Neuronal stem cell (in vitro differentiated cells): ENCODE data around the gene MISP.
"Not testable (repeated sequence)": the region's sequence is repeated elsewhere in the genome, so short reads cannot be mapped to it uniquely, and the experiment has no call there.

Source experiments
- DNase-seq: peaks from one replicate; pipeline ENCODE4 v3.0.0-alpha.2; 2013; ENCODE audit warnings: low spot score
- H2AFZ ChIP-seq: one replicate; pipeline ENCODE4 v1.6.1; 2013; ENCODE audit warnings: mild to moderate bottlenecking, low read length, inconsistent platforms
- H2AK5ac ChIP-seq: 2 replicates; pipeline ENCODE4 v1.6.1; 2013; ENCODE audit warnings: low read depth, mild to moderate bottlenecking, inconsistent platforms, low read length, moderate library complexity, mixed read lengths
- H2BK120ac ChIP-seq: 2 replicates; pipeline ENCODE4 v1.6.1; 2013; ENCODE audit warnings: low read depth, mild to moderate bottlenecking, inconsistent platforms, low read length, moderate library complexity, mixed read lengths
- H2BK12ac ChIP-seq: one replicate; pipeline ENCODE4 v1.6.1; 2013; ENCODE audit warnings: low read length, inconsistent platforms
- H2BK15ac ChIP-seq: 2 replicates; pipeline ENCODE4 v1.6.1; 2013; ENCODE audit warnings: mild to moderate bottlenecking, low read length, inconsistent platforms, mixed read lengths
- H2BK5ac ChIP-seq: one replicate; pipeline ENCODE4 v1.6.1; 2013; ENCODE audit warnings: inconsistent platforms, mild to moderate bottlenecking, low read length, moderate library complexity
- H3K14ac ChIP-seq: one replicate; pipeline ENCODE4 v1.6.1; 2013; ENCODE audit warnings: low read length, inconsistent platforms
- H3K18ac ChIP-seq: 2 replicates; pipeline ENCODE4 v1.6.1; 2013; ENCODE audit warnings: low read length, inconsistent platforms
- H3K23ac ChIP-seq: 2 replicates; pipeline ENCODE4 v1.6.1; 2013; ENCODE audit warnings: low read depth, mild to moderate bottlenecking, mixed read lengths, low read length, inconsistent platforms; ENCODE audit not compliant: poor library complexity
- H3K27ac ChIP-seq: replicated peaks from 3 replicates; pipeline ENCODE4 v1.5.1; 2013; ENCODE audit warnings: low read length, inconsistent platforms
- H3K27me3 ChIP-seq, 3 experiments: 2 replicates each; pipeline ENCODE4 v1.6.1; 2013; ENCODE audit warnings: low read length in 3 of 3, mild to moderate bottlenecking in 2 of 3, inconsistent platforms in 1 of 3, low read depth in 1 of 3, mixed read lengths in 1 of 3, moderate library complexity in 1 of 3; ENCODE audit not compliant: control insufficient read depth in 3 of 3, insufficient read depth in 3 of 3
- H3K36me3 ChIP-seq, 2 donors: replicated peaks in 1 of 2; 2 replicates each; pipeline ENCODE4 v1.6.1; 2013; ENCODE audit warnings: low read length in 2 of 2; ENCODE audit not compliant: control insufficient read depth in 2 of 2, insufficient read depth in 2 of 2
- H3K4ac ChIP-seq: 2 replicates; pipeline ENCODE4 v1.6.1; 2013; ENCODE audit warnings: inconsistent platforms, mild to moderate bottlenecking, low read length, moderate library complexity
- H3K4me1 ChIP-seq, 2 donors: 1 replicate in 1 of 2; 2 replicates in 1 of 2; pipeline ENCODE4 v1.6.1; 2013; ENCODE audit warnings: low read length in 2 of 2, low read depth in 1 of 2; ENCODE audit not compliant: control insufficient read depth in 2 of 2, insufficient read depth in 1 of 2
- H3K4me2 ChIP-seq: one replicate; pipeline ENCODE4 v1.6.1; 2013; ENCODE audit warnings: mild to moderate bottlenecking, low read length, inconsistent platforms; ENCODE audit not compliant: insufficient read depth, poor library complexity, severe bottlenecking
- H3K4me3 ChIP-seq, 2 donors: 2 replicates each; pipeline ENCODE4 v1.5.1; 2013; ENCODE audit warnings: low read length in 2 of 2, mild to moderate bottlenecking in 2 of 2, inconsistent platforms in 1 of 2, moderate library complexity in 1 of 2
- H3K79me1 ChIP-seq: one replicate; pipeline ENCODE4 v1.6.1; 2013; ENCODE audit warnings: low read depth, mild to moderate bottlenecking, inconsistent platforms, low read length, moderate library complexity
- H3K9ac ChIP-seq: one replicate; pipeline ENCODE4 v1.6.1; 2013; ENCODE audit warnings: mild to moderate bottlenecking, low read depth, low read length, inconsistent platforms; ENCODE audit not compliant: poor library complexity
- H3K9me3 ChIP-seq, 2 donors: replicated peaks in 1 of 2; 2 replicates each; pipeline versions ENCODE3 to v1.6.1; 2013; ENCODE audit warnings: low read length in 2 of 2, mild to moderate bottlenecking in 2 of 2, inconsistent platforms in 1 of 2, low read depth in 1 of 2, mixed read lengths in 1 of 2, moderate library complexity in 1 of 2; ENCODE audit not compliant: control insufficient read depth in 2 of 2, insufficient read depth in 1 of 2
- H4K8ac ChIP-seq: one replicate; pipeline ENCODE4 v1.6.1; 2013; ENCODE audit warnings: low read depth, mild to moderate bottlenecking, inconsistent platforms, low read length, moderate library complexity
- H4K91ac ChIP-seq: one replicate; pipeline ENCODE4 v1.6.1; 2013; ENCODE audit warnings: low read length, low read depth, mild to moderate bottlenecking, inconsistent platforms; ENCODE audit not compliant: poor library complexity
- WGBS, 2 donors: extraction: QIAGEN DNeasy Blood & Tissue Kit; methylation state at CpG; one replicate each; pipeline ENCODE4 v1.1.7; 2013; ENCODE audit warnings: missing lambda C conversion rate in 2 of 2, mixed read lengths in 1 of 2; ENCODE audit not compliant: insufficient read length in 2 of 2, insufficient replicate concordance in 1 of 2; ENCODE audit errors: extremely low coverage in 2 of 2; 5-methylcytosine and 5-hydroxymethylcytosine counted together

The MISP gene

DNA sequence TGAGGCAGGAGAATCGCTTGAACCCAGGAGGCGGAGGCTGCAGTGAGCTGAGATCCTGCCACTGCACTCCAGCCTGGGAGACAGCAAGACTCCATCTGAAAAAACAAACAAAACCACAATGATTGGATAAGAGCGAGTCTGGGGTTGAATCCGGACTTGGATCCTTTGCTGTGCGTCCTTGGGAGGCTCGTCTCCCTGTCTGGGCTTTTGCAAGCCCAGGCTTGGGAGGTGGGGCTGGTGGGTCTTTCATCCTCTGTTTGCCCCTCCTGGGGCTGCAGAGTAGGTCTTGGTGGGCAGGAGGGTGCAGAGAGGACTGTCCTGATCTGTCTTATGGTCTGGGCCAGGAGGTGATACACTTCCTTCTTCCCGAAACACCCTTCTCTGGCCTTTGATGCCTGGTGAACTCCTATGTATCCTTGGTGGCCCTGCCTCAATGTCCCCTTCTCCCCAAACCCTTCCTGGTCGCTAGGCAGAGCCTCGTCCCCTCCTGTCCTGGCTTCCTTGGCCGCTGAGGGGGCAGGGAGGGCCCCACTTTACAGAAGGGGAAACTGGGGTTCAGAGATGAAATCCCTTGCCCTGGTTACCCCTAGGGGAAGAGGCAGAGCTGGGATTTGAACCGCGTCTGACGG lies 25.3 kb upstream of the MISP start:
- H3K4me3 ChIP-seq = no peak overlapping the region
- WGBS, 2 donors = no CpG with 5 or more reads among the region's 13 CpGs
- H3K23ac ChIP-seq = no peak overlapping the region
- no peak overlapping the region for H2BK15ac ChIP-seq
- H3K4me2 ChIP-seq = no peak overlapping the region
- no peak overlapping the region for H2AFZ ChIP-seq
- H3K14ac ChIP-seq = no peak overlapping the region
- H3K4me1 ChIP-seq = peaks cover 1 to 7% of the 10 kb centered on the region in 2 donors
- H3K27ac ChIP-seq = no peak overlapping the region
- H3K9ac ChIP-seq = no peak overlapping the region
- H3K27me3 ChIP-seq = no peaks in the 10 kb centered on the region
- H3K9me3 ChIP-seq = peaks cover 0 to 6% of the 10 kb centered on the region in 2 donors
- H4K91ac ChIP-seq = no peak overlapping the region
- peaks cover 18% of the 10 kb centered on the region for H3K79me1 ChIP-seq
- H2BK120ac ChIP-seq = no peak overlapping the region
- DNase-seq = no peak
- H2BK12ac ChIP-seq = no peak overlapping the region
- no peak overlapping the region for H2AK5ac ChIP-seq
- H4K8ac ChIP-seq = no peak overlapping the region
- no peak overlapping the region for H2BK5ac ChIP-seq
- H3K36me3 ChIP-seq = peaks cover 12 to 31% of the 10 kb centered on the region in 2 donors
- H3K4ac ChIP-seq = no peak overlapping the region
- H3K18ac ChIP-seq = no peak overlapping the region

- Histone ChIP-seq H3K4ac (no peak overlapping the region), H2BK12ac (no peak overlapping the region), H3K36me3 (peaks cover 16 to 44% of the 10 kb centered on the region in 2 donors), H4K8ac (no peak overlapping the region), H3K14ac (peak overlapping the region; percentile 89), H3K79me1 (peaks cover 14% of the 10 kb centered on the region), H3K18ac (peak overlapping the region; percentile 4), H3K23ac (peak overlapping the region; percentile 80), H2BK15ac (no peak overlapping the region), H2BK120ac (no peak overlapping the region), H3K27me3 (no peaks in the 10 kb centered on the region), H3K4me2 (no peak overlapping the region), H2BK5ac (no peak overlapping the region), H3K4me3 (no peak overlapping the region), H2AK5ac (no peak overlapping the region), H2AFZ (no peak overlapping the region), H3K9ac (no peak overlapping the region), H3K9me3 (peaks cover 0 to 6% of the 10 kb centered on the region in 2 donors), H3K27ac (no peak overlapping the region), H4K91ac (no peak overlapping the region), H3K4me1 (peaks cover 0 to 2% of the 10 kb centered on the region in 2 donors)
- no peak for DNase-seq
- no CpG with 5 or more reads among the region's 43 CpGs for WGBS, 2 donors
Observed at GRCh38 chr19:726993-727956, 23.6 kb upstream of the MISP start.

GRCh38 chr19:728011-728410 lies 22.9 kb upstream of the MISP start:
- Histone ChIP-seq H3K9me3 (peaks cover 0 to 6% of the 10 kb centered on the region in 2 donors), H3K14ac (peak overlapping the region; percentile 38), H3K27me3 (no peaks in the 10 kb centered on the region), H3K18ac (no peak overlapping the region), H2AFZ (no peak overlapping the region), H4K91ac (no peak overlapping the region), H4K8ac (no peak overlapping the region), H2AK5ac (no peak overlapping the region), H2BK120ac (no peak overlapping the region), H3K4me1 (no peaks in the 10 kb centered on the region), H2BK12ac (no peak overlapping the region), H3K9ac (no peak overlapping the region), H3K4me2 (no peak overlapping the region), H3K79me1 (peaks cover 14% of the 10 kb centered on the region), H3K23ac (peak overlapping the region; percentile 80), H3K36me3 (peaks cover 16 to 49% of the 10 kb centered on the region in 2 donors), H2BK5ac (no peak overlapping the region), H3K4ac (no peak overlapping the region), H2BK15ac (no peak overlapping the region), H3K4me3 (no peak overlapping the region), H3K27ac (no peak overlapping the region)
- DNase-seq = no peak
- WGBS, 2 donors = no CpG with 5 or more reads among the region's 26 CpGs

DNA sequence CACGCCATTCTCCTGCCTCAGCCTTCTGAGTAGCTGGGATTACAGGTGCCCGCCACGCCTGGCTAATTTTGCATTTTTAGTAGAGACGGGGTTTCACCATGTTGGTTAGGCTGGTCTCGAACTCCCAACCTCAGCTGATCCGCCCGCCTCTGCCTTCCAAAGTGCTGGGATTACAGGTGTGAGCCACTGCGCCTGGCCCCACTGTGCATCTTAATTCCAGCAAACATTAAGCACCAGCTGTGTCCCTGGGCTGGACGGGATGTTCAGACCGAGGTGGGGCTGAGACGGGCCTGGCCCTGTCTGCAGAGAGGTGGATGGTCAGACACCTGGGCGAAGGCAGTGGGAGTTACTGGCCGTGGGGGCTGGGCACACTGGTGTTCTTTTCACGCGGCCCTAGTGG lies 21.3 kb upstream of the MISP start:
- no CpG with 5 or more reads among the region's 15 CpGs for WGBS, 2 donors

More for the DNA sequence above, 21.3 kb upstream of the MISP start:
- H2BK12ac ChIP-seq, H3K14ac ChIP-seq, H3K79me1 ChIP-seq, H3K4me1 ChIP-seq, H3K18ac ChIP-seq, H3K4ac ChIP-seq, H2AFZ ChIP-seq, H4K91ac ChIP-seq, H2BK5ac ChIP-seq, H3K4me2 ChIP-seq, H3K27ac ChIP-seq, H4K8ac ChIP-seq, H2BK120ac ChIP-seq, H3K4me3 ChIP-seq, H3K9me3 ChIP-seq, H2BK15ac ChIP-seq, H3K27me3 ChIP-seq, H3K23ac ChIP-seq, DNase-seq, H2AK5ac ChIP-seq: not testable (repeated sequence)
- Histone ChIP-seq H3K9ac (peak overlapping the region; percentile 70), H3K36me3 (peaks cover 19 to 62% of the 10 kb centered on the region in 2 donors)
